Progenitor cell of endocrine pancreas (in vitro differentiated cells): ENCODE data around the gene MBD4. TPM values are rescaled to one million over a fixed set of nuclear protein-coding genes. Genes with fewer than 3 reads are reported as not detected.
"Not testable (repeated sequence)": the region's sequence is repeated elsewhere in the genome, so short reads cannot be mapped to it uniquely, and the experiment has no call there.

Experiments used
- DNase-seq: peaks from one replicate; pipeline ENCODE4 v3.0.0; 2021; ENCODE audit warnings: low spot score; ENCODE audit not compliant: unreplicated experiment
- H3K27ac Mint-ChIP-seq: 2 replicates; pipeline ENCODE4 v1.8.0; 2021; ENCODE audit warnings: mild to moderate bottlenecking, moderate library complexity, mixed read lengths
- H3K27me3 Mint-ChIP-seq: 2 replicates; pipeline ENCODE4 v1.8.0; 2021; ENCODE audit warnings: mixed read lengths
- H3K36me3 Mint-ChIP-seq: 2 replicates; pipeline ENCODE4 v1.8.0; 2022; ENCODE audit warnings: mixed read lengths; ENCODE audit not compliant: insufficient read depth
- H3K4me1 Mint-ChIP-seq: 2 replicates; pipeline ENCODE4 v1.8.0; 2021; ENCODE audit warnings: low read depth, mixed read lengths
- H3K4me3 Mint-ChIP-seq: 2 replicates; pipeline ENCODE4 v1.8.0; 2021; ENCODE audit warnings: low read depth, mild to moderate bottlenecking, moderate library complexity, mixed read lengths
- H3K9me3 Mint-ChIP-seq: 2 replicates; pipeline ENCODE4 v1.8.0; 2021; ENCODE audit warnings: low read depth, mixed read lengths
- total RNA-seq: library from RNA; stranded (reverse); gene quantifications from 2 replicates; pipeline ENCODE4 v1.2.1, GENCODE V29; 2021
- TF ChIP-seq, protein P1 (sequence below): fragments of 200-600 bp; sonication (generic); IDR thresholded peaks from one replicate; pipeline ENCODE4 v1.5.0; 2021; ENCODE audit warnings: antibody characterized with exemption, mild to moderate bottlenecking; ENCODE audit not compliant: unreplicated experiment

The MBD4 gene
- total RNA-seq, 1 donor from 2014 or later, result 32.5 TPM

DNA sequence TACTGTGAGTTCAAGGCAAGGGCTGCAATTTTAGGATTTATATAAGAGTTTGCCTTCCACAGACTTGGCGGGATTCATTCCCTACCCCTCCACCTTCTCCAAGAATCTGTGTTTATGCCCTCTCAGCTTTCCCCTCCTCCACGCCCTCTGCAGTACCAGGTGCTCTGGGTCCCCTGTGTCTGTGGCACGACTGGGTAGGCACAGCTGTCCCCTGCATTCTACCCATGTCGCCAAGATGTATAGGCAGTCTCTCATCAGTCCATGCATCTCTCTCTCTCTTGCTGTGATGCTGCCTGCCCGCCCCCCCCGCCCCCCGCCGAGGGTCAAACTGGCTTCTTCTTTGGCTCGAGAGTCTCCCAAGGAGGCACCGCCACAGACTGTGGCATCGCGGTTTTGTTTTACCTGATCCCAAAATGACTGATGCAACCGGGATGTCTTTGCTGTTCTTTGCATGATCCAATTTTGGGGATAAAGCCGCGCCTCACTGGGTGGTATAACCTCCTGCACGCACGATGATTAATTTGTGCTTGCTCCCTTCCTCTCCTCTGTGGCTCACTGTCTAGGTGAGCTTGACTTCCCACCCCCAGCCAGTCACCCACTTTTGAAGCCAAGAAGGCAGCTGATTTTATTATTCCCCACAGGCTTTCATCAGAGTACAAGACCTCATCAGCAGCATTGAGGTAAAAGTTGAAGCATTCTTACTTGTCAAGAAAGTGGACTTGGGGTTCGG is 55.0 kb downstream of the MBD4 start:
- Mint-ChIP-seq H3K4me3 (no peak overlapping the region), H3K27ac (no peak overlapping the region), H3K4me1 (no peaks in the 10 kb centered on the region), H3K27me3 (no peaks in the 10 kb centered on the region), H3K36me3 (peaks cover 16% of the 10 kb centered on the region), H3K9me3 (no peaks in the 10 kb centered on the region)
- no peak for DNase-seq
- TF ChIP-seq, protein P1, sequence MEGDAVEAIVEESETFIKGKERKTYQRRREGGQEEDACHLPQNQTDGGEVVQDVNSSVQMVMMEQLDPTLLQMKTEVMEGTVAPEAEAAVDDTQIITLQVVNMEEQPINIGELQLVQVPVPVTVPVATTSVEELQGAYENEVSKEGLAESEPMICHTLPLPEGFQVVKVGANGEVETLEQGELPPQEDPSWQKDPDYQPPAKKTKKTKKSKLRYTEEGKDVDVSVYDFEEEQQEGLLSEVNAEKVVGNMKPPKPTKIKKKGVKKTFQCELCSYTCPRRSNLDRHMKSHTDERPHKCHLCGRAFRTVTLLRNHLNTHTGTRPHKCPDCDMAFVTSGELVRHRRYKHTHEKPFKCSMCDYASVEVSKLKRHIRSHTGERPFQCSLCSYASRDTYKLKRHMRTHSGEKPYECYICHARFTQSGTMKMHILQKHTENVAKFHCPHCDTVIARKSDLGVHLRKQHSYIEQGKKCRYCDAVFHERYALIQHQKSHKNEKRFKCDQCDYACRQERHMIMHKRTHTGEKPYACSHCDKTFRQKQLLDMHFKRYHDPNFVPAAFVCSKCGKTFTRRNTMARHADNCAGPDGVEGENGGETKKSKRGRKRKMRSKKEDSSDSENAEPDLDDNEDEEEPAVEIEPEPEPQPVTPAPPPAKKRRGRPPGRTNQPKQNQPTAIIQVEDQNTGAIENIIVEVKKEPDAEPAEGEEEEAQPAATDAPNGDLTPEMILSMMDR, result no peak

DNA sequence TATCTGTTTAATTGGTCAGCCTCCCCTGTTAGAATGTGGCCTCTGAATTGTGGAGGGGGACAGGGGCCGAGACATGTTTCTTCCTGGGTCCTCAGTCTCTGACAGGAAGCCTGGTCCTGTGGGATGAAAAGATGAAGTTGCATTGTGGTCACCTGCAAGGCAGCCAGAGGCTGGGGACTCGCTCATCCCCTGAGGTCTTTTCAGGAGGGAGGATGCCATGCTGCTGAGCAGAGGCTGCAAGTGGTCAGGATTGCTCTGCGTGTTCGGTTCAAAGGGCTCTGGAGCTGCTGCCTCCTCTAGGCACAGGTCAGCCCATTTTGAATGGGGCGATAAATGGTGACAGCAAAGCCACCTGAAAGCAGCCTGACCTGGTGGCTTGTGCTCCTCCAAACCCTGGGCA is 55.6 kb downstream of the MBD4 start:
- H3K27me3 Mint-ChIP-seq, DNase-seq, H3K27ac Mint-ChIP-seq, H3K9me3 Mint-ChIP-seq, H3K4me3 Mint-ChIP-seq, H3K4me1 Mint-ChIP-seq: not testable (repeated sequence)
- H3K36me3 Mint-ChIP-seq, result peaks cover 14% of the 10 kb centered on the region

DNA sequence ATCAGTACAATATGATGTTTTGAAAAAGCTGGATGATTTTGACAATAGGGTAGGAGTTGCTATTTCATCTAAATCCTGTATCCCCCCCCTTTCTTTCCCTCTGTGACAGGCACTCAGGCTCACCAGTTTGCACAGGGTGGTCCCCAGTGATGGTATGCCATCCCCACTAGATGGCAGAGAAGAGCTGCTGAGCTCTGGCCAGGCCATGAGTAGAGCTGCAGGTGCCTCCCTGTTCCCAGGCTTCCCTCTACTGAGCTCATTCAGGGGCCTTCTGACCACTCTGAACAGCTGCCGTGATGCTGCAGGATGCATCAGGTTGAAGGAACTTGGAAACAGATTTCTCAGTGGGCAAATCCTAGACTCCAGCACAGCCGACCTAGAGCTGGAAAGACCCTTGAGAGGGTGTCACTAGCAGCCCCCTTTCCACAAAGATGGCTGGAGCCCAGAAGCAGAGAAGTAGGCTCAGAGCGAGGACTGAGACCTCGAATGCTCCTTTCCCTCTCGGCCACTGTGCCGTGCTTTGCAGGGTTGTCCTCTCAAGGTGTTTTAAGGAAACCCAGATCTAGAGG is 56.4 kb downstream of the MBD4 start:
- Mint-ChIP-seq H3K36me3 (peaks cover 14% of the 10 kb centered on the region), H3K27ac (peak overlapping the region; percentile 27), H3K9me3 (no peaks in the 10 kb centered on the region), H3K4me1 (no peaks in the 10 kb centered on the region), H3K4me3 (no peak overlapping the region), H3K27me3 (no peaks in the 10 kb centered on the region)
- TF ChIP-seq, protein P1, result peak; percentile 76
- peak; percentile 37 for DNase-seq

DNA sequence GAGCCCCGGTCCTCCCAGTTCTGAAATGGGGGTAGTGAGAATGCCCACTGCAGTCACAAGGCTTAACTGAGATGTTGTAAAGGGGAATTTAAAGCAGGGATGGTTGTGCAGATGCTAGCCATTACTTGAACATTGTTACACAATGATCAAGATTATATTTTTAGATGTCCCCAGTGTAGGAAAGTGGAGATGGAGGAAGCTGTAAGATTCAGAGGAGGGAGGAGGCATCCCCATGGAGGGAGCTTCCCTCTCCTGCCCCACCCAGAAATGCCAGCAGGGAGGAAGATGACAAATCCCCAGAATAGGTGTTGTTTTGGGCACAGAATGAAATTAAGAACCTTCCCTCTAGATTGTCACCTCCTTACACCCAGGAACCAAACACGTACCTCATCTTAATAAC is 57.4 kb downstream of the MBD4 start:
- no peaks in the 10 kb centered on the region for H3K4me1 Mint-ChIP-seq
- no peak for DNase-seq
- H3K4me3 Mint-ChIP-seq, result no peak overlapping the region
- H3K36me3 Mint-ChIP-seq, result peaks cover 7% of the 10 kb centered on the region
- H3K27me3 Mint-ChIP-seq, result no peaks in the 10 kb centered on the region
- TF ChIP-seq, protein P1, result no peak
- H3K9me3 Mint-ChIP-seq, result no peaks in the 10 kb centered on the region
- H3K27ac Mint-ChIP-seq, result no peak overlapping the region

Other genes with a start within 250 kb of the MBD4 start
- 141 and 145 TPM in 2 replicates for gene COPG1, start 190.3 kb downstream of the MBD4 start, total RNA-seq
- gene HMCES, start 161.1 kb downstream of the MBD4 start, total RNA-seq, result 35.3 TPM in 2 replicates
- 6.6 and 6.8 TPM in 2 replicates for gene EFCAB12, start 11.3 kb downstream of the MBD4 start, total RNA-seq
- gene IFT122, start 276 bp upstream of the MBD4 start, total RNA-seq, result 69.6 and 75.6 TPM in 2 replicates
- gene RHO, start 88.7 kb upstream of the MBD4 start, total RNA-seq, result 0.10 TPM in 1 of 2 replicates, not detected in the other
- not detected in 2 replicates for gene H1-8, start 103.2 kb upstream of the MBD4 start, total RNA-seq
- gene PLXND1, start 166.7 kb upstream of the MBD4 start, total RNA-seq, result 17.6 and 18.0 TPM in 2 replicates